Nephron progenitor cell (in vitro differentiated cells): Measurements from ENCODE around the gene HORMAD2.

ENCODE experiments used
- DNase-seq: peaks from one replicate; pipeline ENCODE4 v3.0.0; 2021
- H3K27ac Mint-ChIP-seq: 2 replicates; pipeline ENCODE4 v1.8.0; 2021; ENCODE audit warnings: mild to moderate bottlenecking, moderate library complexity, mixed read lengths
- H3K27me3 Mint-ChIP-seq: 2 replicates; pipeline ENCODE4 v1.8.0; 2021; ENCODE audit warnings: mild to moderate bottlenecking, low read depth, mixed read lengths; ENCODE audit not compliant: poor library complexity
- H3K36me3 Mint-ChIP-seq: 2 replicates; pipeline ENCODE4 v1.8.0; 2021; ENCODE audit warnings: low read depth, mixed read lengths
- H3K4me1 Mint-ChIP-seq: 2 replicates; pipeline ENCODE4 v1.8.0; 2021; ENCODE audit warnings: mixed read lengths
- H3K4me3 Mint-ChIP-seq: 2 replicates; pipeline ENCODE4 v1.8.0; 2021; ENCODE audit warnings: mild to moderate bottlenecking, moderate library complexity, mixed read lengths
- H3K9me3 Mint-ChIP-seq: 2 replicates; pipeline ENCODE4 v1.8.0; 2021; ENCODE audit warnings: mild to moderate bottlenecking, moderate library complexity, mixed read lengths
- CTCF ChIP-seq: fragments of 200-600 bp; sonication (generic); IDR thresholded peaks from 2 replicates; pipeline ENCODE4 v1.5.0; 2021; ENCODE audit warnings: antibody characterized with exemption

The HORMAD2 gene

GRCh38 chr22:30038219-30038618, 42.0 kb upstream of the HORMAD2 start:
- H3K27ac Mint-ChIP-seq = peak overlapping the region; percentile 7

GRCh38 chr22:30040499-30041260, 39.6 kb upstream of the HORMAD2 start:
- Mint-ChIP-seq H3K27me3 (peaks cover 10% of the 10 kb centered on the region), H3K27ac (no peak overlapping the region), H3K4me1 (peaks cover 14% of the 10 kb centered on the region), H3K4me3 (no peak overlapping the region), H3K9me3 (no peaks in the 10 kb centered on the region), H3K36me3 (no peaks in the 10 kb centered on the region)
- no peak for DNase-seq
- TF ChIP-seq CTCF = no peak

More at GRCh38 chr22:30038219-30038618, 42.0 kb upstream of the HORMAD2 start:
- no peaks in the 10 kb centered on the region for H3K36me3 Mint-ChIP-seq
- H3K4me3 Mint-ChIP-seq = no peak overlapping the region
- no peaks in the 10 kb centered on the region for H3K9me3 Mint-ChIP-seq
- no peak for TF ChIP-seq CTCF
- no peak for DNase-seq
- peaks cover 30% of the 10 kb centered on the region for H3K4me1 Mint-ChIP-seq
- peaks cover 7% of the 10 kb centered on the region for H3K27me3 Mint-ChIP-seq

- DNase-seq = no peak
- TF ChIP-seq CTCF = no peak
- Mint-ChIP-seq H3K36me3 (no peaks in the 10 kb centered on the region), H3K4me3 (no peak overlapping the region), H3K27me3 (peaks cover 10% of the 10 kb centered on the region), H3K9me3 (no peaks in the 10 kb centered on the region), H3K27ac (no peak overlapping the region), H3K4me1 (peaks cover 6% of the 10 kb centered on the region)
Measured at GRCh38 chr22:30041475-30041874, 38.8 kb upstream of the HORMAD2 start.

GRCh38 chr22:30041881-30042280, 38.4 kb upstream of the HORMAD2 start:
- TF ChIP-seq CTCF = no peak
- no peak overlapping the region for H3K27ac Mint-ChIP-seq
- no peaks in the 10 kb centered on the region for H3K9me3 Mint-ChIP-seq
- H3K27me3 Mint-ChIP-seq = peaks cover 10% of the 10 kb centered on the region
- H3K36me3 Mint-ChIP-seq = no peaks in the 10 kb centered on the region
- no peak overlapping the region for H3K4me3 Mint-ChIP-seq
- no peak for DNase-seq
- H3K4me1 Mint-ChIP-seq = peaks cover 6% of the 10 kb centered on the region

- TF ChIP-seq CTCF = no peak
- Mint-ChIP-seq H3K4me3 (no peak overlapping the region), H3K9me3 (no peaks in the 10 kb centered on the region), H3K36me3 (no peaks in the 10 kb centered on the region), H3K27me3 (peaks cover 10% of the 10 kb centered on the region), H3K27ac (no peak overlapping the region), H3K4me1 (peaks cover 6% of the 10 kb centered on the region)
- DNase-seq = no peak
Measured at GRCh38 chr22:30043161-30043560, 37.1 kb upstream of the HORMAD2 start.

GRCh38 chr22:30044369-30044768, 35.9 kb upstream of the HORMAD2 start:
- Mint-ChIP-seq H3K27me3 (peaks cover 10% of the 10 kb centered on the region), H3K9me3 (no peaks in the 10 kb centered on the region), H3K27ac (no peak overlapping the region), H3K4me1 (peaks cover 6% of the 10 kb centered on the region), H3K36me3 (no peaks in the 10 kb centered on the region), H3K4me3 (no peak overlapping the region)
- no peak for TF ChIP-seq CTCF
- no peak for DNase-seq
